Activated CD4-positive, alpha-beta T cell treated with anti-CD3 and anti-CD28 coated beads for 48 hours (primary cell): ENCODE data around the gene RABIF.
"Not testable (repeated sequence)": the region's sequence is repeated elsewhere in the genome, so short reads cannot be mapped to it uniquely, and the experiment has no call there.

Experiments
- DNase-seq: peaks from one replicate; pipeline ENCODE4 v3.0.0-alpha.2; 2020

Gene RABIF

GRCh38 chr1:202831906-202832305, 57.0 kb downstream of the RABIF start:
- DNase-seq, result no peak

- DNase-seq, result not testable (repeated sequence)
These were observed 59.7 kb downstream of the RABIF start for GRCh38 chr1:202829223-202829622.
